ENCODE measurements around the gene TPRG1L. TPM values are rescaled to one million over a fixed set of nuclear protein-coding genes. Genes with fewer than 3 reads are reported as not detected.
"Not testable (repeated sequence)": the region's sequence is repeated elsewhere in the genome, so short reads cannot be mapped to it uniquely, and the experiment has no call there.

TPRG1L gene
- polyA plus RNA-seq, 12 donors: 26.2 to 34.2 (median 29.8) TPM; not detected in 1

DNA sequence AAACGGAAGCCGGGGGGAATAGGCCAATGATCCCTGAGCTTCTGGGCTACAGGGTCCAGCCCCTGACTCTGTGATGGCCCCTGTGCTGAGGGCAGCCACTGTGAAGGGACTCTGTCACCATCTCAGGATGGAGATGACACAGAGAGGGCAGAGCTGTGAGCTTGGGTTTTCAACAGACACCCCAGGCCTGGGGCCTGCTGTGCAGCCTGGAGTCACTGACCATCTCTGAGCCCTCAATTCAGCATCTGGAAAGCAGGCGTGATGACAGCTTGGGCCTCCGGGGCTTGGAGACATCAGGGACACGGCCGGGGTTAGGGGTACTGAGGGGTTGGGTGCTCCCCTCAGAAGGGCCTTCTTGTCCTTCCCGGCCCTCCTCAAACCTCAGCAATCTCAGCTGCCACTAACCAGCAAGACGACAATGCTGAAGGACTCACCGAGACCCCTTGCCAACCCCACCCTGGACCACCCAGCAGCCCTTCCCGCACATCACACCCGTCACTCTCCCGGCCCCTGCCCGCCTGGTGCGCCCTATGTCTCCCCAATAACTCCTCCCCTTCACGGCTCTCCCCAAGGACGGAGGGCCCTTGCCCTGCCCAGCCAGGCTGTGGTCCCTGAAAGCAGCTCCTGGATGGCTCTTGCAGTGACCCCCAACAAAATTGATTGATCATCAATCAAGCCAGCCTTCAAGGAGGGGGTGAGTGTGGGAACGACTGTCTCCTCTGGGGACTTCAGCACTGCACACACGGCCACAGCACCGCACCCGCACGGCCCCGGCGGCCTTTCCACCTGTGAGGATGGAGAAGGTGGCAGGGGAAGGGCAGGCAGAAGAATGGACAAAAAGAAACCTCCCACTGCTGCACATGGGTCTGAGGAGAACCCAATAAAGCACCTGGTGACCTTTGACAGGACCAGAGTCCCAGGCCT, 17.8 kb upstream of the TPRG1L start:
- DNase-seq: no peak

DNA sequence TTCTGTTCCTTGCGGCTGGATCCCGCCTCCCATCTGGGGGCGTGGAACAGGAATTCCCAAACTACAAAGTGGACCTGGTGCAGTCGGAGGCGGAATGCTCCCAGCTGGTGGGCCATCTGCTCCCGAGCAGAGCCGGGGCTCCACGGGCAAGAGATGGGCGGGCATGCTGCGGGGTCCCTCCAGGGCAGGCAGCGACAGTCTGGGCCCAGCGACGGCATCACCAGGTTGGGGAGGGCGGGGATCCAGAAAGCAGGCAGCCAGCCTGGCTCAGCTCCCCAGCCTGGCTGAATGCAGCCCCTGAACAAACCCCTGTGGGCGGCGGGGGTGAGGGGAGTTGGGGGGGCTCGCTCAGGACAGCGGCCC, 17.1 kb upstream of the TPRG1L start:
- no peak for DNase-seq

DNA sequence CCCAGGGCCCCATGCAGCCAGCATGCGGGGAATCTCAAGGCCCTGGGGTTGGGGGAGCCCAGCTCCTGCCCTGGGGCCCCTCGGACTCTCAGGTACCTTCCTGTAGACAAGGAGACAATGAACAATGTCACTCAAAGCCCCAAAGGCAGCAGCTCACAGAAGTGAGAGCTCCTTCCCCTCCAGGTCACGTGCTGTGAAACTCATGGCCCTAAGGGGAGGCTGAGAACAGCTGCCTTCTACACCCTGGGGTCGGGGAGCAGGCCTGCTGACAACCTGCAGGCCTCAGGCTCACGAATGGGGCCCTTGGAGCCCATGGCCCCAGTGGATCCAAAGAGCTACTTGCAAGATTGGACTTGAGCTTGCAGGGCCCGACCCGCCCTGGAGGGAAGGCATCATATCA, 16.7 kb upstream of the TPRG1L start:
- no peak for DNase-seq

DNA sequence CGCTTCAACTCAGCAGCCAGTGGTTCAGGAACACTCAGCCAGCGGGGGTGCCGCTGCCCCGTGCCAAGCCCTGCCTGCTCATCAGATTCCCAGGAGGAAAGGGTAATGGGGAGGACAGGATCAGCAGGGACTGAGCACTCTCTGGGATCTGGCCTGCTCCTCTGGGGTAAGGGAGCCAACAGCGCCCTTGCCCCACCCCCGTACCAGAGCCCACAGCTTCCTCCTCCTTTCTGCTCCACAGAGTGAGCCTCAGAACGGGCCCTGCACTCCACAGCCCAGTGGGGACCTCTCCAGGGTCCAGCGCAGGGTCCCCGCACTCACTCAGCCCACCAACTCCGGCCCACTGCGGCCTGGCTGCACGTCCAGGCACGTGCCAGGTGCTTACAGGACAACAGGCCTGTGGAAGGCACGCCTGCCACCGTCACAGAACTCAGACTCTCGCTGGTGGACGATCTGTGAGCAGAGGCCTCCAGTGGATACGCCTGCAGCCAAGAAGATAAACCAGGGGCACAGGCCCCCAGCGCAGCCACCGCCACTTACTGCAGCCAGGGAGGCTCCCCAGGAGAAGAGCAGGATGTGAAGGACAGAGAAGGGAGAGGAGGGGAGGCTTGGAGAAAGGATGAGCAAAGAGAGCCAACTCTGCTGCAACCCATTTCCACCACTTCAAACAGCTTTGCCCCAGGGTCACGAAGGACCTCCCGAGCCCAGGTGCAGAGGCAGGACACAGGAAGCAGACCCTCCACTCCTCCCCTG, 15.6 kb upstream of the TPRG1L start:
- DNase-seq: no peak

DNA sequence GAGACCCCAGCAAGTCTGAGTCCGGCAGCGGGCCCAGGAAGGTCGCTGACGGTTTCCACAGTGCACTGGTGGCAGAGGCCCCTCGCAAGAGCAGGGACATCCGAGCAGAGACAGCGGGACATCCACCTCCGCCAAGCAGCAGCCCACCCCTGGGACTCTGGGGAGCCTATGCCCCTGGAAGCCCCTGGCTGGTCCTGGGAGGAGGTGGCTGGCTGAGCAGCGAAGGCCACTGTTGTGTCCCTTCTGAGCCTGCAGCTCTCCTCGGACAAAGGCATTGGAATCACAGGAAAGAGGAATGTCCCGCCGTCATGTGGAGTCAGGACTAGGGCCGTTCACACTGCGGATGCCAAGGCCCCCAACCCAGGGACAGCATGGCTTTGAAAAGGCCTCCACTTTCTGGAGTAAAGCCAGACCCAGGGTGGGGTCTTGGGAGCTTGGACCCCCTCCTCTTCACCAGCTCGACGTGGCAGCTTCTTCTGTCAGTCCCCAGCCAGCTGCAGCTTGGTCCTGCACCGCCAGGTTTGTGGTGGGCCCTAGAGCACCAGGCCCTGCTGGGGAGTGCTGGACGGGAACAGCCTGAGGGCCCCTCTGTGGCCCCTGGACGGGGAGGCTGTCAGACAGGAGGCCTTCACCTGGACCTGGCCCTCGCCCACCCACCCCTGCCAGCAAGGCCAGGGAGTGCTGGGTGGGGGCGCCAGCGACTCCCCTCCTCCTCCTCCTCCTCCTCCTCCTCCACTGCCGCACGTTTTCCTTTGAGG, 14.9 kb upstream of the TPRG1L start:
- no peak for DNase-seq

DNA sequence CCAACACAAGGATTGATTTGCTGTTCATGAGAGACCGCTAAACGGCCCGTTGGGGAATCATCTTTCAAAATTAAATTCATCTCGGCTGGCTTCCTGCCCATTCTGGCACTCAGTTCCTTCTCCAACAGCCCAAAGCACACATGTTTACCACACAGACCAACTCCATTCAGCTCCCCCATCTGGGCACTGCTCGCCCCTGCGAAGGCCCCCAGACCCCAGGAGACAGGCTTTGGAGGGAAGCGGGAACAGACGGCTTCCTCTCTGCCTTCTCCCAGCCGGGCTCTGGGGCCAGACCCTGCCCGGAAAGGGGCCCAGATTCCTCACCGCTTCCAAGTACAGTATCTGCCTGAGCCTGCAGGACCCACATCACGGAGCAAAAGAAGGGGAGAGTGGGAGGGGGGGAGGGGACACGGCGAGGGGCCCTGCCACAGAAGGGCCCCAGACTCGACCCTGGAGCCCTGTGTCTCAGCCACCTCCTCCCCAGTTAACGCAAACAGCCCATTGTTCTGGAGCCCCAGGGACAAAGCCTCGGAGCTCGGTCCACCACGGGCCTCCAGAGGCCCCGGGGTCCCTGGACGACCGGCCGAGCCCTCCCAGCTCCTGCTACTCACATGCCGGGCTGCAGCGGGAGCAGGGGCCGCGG, 14.2 kb upstream of the TPRG1L start:
- DNase-seq: peak; percentile 32

DNA sequence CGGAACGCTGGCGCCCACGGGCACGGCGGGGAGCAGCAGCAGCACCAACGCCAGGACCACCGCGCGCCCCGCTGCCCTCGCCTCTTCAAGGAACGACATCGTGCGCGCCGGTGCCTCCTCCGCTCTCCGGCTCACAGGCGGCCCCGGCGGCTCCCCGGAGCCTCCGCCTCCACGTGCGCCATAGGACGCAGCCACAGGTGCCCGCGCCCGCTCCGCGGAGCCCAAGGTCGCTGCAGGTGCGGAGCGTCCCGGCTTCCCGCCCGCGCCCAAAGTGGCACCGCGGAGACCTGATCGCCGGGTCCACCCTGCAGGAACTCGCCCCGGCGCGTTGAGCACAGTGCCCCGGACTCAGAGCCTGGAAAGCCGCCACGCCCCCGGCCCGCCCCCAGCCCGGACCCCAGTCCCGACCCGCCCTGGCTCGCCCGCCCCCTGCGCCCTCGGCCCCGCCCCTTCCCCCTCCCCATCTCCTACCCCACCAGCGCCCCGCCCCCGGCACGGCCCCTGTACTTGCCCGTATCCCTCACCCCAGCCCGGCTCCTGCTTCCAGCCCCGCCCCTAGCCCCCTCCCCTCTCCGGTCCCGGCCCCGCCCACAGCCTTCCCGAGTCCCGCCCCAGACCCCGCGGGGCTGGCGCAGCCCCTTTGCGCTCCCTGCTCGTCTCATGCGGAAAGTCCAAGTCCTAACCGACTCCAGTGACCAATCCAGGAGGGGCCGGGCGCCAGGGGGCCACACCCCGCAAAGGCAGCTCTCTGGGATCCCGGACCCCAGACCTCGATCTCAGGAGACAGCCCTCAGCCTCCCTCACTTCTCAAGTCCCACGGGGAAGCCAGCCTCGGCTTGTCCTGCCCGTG, 13.4 kb upstream of the TPRG1L start, which contains the start of gene MEGF6:
Gene MEGF6 (minus strand): TSS at position 339 of the 850 bp plus-strand sequence. CDS start 240 bp downstream, at position 99.
- peak; percentile 42 for DNase-seq

DNA sequence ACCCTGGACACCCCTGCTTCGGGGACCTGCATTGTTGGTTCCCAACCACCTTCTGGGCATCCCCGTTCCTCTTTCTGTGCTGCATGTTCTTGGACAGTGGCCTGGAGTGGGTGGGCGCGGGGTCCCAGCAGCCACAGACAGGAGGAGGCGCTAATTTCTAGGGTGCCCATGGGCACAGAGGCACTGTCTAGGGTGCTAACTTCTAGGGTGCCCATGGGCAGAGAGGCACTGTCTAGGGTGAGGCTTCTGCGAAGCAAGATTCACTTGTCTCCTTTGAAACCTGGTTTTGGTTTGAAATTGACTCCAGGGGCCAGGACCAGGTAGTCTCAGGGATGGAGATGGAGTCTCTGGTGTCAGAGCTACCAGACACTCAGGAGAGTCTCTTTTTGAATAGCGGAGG, 12.7 kb upstream of the TPRG1L start:
- DNase-seq: no peak

DNA sequence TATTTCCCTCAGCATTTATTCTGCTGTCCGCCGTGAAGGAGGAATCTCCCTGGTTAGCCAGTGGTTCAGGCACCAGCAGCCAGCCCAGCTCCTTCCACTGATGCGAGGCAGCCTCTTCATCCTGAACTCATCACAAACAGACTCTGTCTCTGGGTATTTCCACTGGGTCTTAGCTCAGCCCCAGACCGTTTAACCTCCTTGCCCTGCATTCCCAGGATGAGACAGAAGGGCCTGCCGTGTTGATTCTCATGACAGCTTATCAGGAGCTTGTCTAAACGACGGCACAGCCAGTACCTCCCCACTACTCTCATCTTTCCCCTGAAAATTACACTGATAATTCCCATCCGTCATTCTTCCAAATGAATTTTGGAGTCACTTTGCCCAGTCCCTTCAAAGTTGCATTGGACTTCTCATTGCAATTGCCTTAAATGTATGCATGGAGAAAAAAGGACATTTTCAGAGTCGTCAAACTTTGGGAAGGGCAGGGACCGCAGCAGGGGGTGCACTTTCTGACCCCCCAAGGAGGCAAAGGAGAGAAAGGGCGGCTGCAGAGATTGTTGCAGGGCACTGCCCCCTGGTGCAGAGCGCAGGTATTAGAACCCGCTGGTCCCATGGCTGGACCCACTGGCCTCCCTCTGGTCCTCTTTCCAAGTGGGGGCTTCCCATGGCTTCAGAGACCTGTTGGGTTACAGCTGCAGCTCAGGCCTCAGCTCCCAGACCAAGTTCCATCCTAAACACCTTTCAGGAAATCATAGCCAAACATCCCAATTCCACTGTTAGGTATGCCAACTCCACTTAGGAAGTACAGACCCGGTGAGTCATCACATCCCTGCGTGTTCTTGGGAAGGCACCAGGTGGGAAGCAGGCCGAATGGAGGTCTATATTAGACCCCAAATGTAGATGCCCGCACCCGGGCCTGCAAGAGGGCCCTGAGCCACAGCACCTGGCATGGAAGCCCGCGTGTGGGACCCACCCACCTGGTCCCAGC, 9.8 kb upstream of the TPRG1L start:
- DNase-seq: no peak

DNA sequence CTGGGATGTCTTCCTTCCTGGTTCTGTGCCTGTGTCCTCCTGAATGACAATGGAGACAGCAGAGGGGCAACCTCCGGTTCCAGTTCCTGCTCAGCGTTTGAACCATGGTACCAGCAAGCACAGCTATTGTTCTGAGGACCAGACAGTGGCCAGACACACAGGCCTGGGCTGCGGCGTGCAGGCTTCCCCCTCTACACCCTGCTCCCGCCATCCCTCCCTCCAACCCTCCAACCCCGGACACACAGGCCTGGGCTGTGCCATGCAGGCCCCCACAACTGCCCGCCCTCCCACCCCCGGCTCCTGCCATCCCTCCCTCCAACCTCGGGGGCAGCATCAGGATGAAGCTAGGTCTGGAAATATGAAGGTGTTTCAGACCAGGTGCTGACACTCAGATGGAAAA, 8.0 kb upstream of the TPRG1L start:
- DNase-seq: no peak

DNA sequence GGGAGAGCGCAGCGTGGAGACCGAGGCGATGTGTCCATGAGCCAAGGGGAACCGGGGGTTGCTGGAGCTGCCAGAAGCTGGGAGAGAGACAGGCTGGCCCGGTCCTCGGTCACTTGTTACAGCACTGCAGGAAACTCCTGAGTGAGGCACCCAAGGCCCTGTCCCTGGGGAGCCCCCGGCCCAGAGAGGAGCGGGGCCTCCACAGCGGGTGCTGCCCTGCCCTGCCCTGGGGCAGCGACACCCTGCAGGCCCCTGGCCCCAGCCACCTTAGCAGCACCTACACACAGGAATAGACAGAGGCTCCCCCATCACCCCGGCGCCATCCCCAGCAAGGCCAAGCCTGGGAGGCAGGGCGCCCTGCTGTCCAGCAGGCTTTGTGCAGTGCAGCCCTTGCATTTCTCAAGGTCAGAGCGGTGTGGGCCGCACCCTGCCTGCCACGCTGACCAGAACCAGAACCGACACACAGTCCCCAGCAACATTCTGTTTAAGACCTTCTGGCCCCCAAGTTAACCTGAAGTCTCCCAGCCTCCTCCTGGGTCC, 6.9 kb upstream of the TPRG1L start:
- no peak for DNase-seq

DNA sequence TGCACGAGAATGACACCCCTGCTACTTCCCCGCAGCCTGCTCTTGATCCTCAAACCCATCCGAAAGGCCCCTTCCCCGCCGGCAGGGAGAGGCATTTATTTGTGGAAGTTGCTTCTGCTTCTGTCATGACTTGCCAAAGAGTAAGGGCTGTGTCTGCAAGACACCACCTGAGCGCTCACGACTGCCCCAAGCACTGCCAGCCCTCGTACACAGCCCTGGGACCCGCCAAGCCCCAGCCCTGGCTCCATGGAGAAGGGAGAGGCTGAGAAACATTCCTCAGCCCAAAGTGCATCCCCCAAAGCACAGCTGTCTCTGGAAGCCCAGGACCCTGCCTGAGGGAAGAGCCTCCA, 6.3 kb upstream of the TPRG1L start:
- no peak for DNase-seq

DNA sequence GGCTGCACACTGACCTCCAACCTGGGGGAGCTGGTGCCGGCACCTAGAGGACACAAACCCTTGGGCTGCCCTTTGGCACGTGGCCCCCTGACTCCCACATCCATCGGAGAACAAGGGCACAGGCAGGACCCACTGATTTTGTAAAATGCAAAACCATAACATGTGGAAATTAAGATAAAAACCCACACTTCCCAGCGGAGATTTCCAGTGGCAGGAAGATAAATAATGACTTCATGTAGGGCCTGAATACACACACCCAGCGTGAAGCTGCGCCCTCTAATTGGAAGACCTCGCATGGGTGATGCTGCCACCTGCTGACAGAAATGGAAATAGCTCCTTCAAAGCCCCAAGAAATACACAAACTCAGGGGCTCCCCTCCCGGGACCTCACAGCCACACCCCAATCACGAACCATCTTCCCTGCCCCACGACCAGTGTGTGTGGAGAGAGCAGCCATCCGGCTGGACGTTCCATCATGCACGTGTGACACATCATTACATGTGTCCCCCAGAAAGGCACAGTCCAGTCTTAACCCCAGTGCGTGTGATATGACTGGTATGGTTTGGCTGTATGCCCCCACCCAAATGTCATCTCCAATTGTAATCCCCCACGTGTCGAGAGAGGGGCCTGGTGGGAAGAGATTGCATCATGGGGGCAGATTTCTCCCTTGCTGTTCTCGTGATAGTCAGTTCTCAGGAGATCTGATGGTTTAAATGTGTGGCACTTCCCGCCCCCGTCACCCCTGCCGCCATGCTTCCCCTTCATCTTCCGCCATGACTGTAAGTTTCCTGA, 5.7 kb upstream of the TPRG1L start:
- peak; percentile 80 for DNase-seq

DNA sequence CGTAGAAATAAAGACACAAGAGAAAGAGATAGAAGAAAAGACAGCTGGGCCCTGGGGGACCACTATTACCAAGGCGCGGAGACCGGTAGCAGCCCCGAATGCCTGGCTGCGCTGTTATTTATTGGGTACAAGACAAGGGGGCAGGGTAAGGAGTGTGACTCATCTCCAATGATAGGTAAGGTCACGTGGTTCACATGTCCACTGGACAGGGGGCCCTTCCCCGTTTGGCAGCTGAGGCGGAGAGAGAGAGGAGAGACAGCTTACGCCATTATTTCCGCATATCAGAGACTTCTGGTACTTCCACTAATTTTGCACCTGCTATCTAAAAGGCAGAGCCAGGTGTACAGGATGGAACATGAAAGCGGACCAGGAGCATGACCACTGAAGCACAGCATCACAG, 4.1 kb upstream of the TPRG1L start:
- DNase-seq: no peak

DNA sequence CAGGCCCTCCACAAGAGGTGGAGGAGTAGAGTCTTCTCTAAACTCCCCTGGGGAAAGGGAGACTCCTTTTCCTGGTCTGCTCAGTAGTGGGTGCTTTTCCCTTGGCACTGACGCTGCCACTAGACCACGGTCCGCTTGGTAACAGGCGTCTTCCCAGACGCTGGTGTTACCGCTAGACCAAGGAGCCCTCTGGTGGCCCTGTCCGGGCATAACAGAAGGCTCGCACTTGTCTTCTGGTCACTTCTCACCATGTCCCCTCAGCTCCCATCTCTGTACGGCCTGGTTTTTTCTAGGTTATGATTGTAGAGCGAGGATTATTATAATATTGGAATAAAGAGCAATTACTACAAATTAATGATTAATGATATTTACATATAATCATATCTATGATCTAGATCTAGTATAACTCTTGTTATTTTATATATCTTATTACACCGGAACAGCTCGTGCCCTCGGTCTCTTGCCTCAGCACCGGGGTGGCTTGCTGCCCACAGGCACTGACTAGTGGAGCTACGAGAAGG, 3.6 kb upstream of the TPRG1L start:
- not testable (repeated sequence) for DNase-seq

DNA sequence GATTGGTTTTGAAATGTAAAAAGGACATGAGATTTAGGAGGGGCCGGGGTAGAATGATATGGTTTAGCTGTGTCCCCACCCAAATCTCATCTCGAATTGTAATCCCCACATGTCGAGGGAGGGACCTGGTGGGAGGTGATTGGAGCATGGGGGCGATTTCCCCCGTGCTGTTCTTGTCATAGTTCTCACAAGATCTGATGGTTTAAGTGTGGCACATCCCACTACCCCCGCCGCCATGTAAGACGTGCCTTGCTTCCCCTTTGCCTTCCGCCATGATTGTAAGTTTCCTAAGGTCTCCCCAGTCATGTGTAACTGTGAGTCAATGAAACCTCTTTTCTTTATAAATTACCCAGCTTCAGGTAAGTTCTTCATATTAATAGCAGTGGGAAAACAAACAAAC, 2.7 kb upstream of the TPRG1L start:
- DNase-seq: not testable (repeated sequence)

DNA sequence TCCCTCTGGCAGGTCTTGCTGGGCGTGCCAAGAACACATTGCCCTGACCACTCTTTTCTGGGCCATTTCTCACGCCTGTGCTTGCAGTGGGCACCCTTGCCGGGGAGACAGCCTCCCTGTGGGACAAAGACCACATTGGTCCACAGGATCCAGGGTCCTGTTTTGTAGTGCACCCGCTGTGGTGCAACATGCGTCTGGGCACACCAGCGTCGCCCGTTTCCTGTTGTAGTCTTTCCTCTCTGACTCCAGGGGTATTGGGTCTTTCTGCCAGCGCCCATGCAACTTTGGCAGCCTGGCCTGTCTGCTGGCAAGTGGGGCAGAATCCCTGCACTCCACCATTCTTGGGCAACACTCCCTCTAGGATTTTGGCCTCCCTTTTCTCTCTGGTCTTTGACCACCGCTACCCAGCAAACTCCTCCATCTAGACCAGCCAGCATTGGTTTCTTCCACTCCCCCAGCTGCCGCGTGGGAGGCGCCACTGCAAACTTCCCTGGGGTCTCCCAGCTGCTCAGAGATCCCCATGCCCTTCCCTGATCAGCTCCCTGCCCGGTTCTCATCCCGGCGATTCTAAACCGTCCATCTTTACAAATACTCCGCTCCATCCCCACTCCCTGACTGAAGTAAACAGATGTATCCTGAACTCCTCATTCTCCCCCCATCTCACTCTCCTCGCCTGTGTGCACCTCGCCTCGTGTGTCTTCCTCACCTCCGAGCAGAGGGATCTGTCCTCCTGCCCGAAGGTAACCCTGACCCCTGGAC, 1.2 kb upstream of the TPRG1L start:
- no peak for DNase-seq
